Kidney epithelial cell (primary cell): ENCODE results near the gene NEURL4. TPM values are rescaled to one million over a fixed set of nuclear protein-coding genes. Genes with fewer than 3 reads are reported as not detected.
A peak's percentile ranks its signal among the peaks of the same experiment; 100 is the strongest.

Experiments
- DNase-seq: peaks from one replicate; pipeline ENCODE4 v3.0.0-alpha.2; 2010; ENCODE audit warnings: low read depth
- H3K27me3 ChIP-seq: 2 replicates; pipeline ENCODE4 v1.6.0; 2011; ENCODE audit warnings: low read length; ENCODE audit not compliant: control insufficient read depth, insufficient read depth
- H3K36me3 ChIP-seq: 2 replicates; pipeline ENCODE4 v1.5.1; 2011; ENCODE audit warnings: low read length; ENCODE audit not compliant: control insufficient read depth, insufficient read depth
- H3K4me3 ChIP-seq: 2 replicates; pipeline ENCODE4 v1.5.1; 2011; ENCODE audit warnings: low read depth, mild to moderate bottlenecking, control low read depth, low read length
- CTCF ChIP-seq: IDR thresholded peaks from 2 replicates; pipeline ENCODE4 v1.5.1; 2011; ENCODE audit warnings: mild to moderate bottlenecking, moderate library complexity, low read length, control low read depth, inconsistent platforms; ENCODE audit not compliant: insufficient read depth, poor library complexity, severe bottlenecking
- total RNA-seq: library from RNA; depleted of rRNA; stranded (reverse); fragments of >200 nt; gene quantifications from 2 replicates; pipeline ENCODE4 v1.2.3, GENCODE V29; 2015

Gene NEURL4
- total RNA-seq, 1 donor from 2014 or later = 16.3 TPM

- no peak for DNase-seq
- TF ChIP-seq CTCF = peak; percentile 90
- Histone ChIP-seq H3K27me3 (no peaks in the 10 kb centered on the region), H3K4me3 (no peak overlapping the region), H3K36me3 (no peaks in the 10 kb centered on the region)
Measured at GRCh38 chr17:7356072-7356549, 27.0 kb upstream of the NEURL4 start.

- H3K36me3 ChIP-seq = no peaks in the 10 kb centered on the region
- TF ChIP-seq CTCF = no peak
- DNase-seq = no peak
- H3K4me3 ChIP-seq = no peak overlapping the region
- no peaks in the 10 kb centered on the region for H3K27me3 ChIP-seq
Measured at GRCh38 chr17:7355573-7355972, 26.4 kb upstream of the NEURL4 start.

DNA sequence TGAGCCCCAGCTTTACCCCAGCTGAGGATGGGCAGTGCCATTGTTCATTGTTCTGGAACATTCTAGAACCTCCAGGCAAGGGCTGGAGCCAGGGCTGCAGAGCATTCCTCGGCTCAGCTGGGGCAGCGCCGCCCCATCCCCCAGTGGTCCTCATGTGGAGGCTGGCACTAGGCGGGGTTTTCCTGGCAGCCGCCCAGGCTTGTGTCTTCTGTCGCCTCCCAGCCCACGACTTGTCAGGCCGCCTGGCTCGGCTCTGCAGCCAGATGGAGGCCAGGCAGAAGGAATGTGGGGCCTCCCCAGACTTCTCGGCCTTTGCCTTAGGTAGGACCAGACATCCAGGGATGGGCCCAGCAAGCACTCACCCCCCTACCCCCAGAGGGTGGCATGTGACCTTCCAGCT, 25.9 kb upstream of the NEURL4 start, which contains the start of gene TMEM95:
Gene TMEM95, plus strand, starts transcription at position 104 of the 400 bp plus-strand sequence. Its CDS starts 49 bp downstream, at position 153.
- no peak within 1 kb of the TSS for H3K4me3 ChIP-seq

DNA sequence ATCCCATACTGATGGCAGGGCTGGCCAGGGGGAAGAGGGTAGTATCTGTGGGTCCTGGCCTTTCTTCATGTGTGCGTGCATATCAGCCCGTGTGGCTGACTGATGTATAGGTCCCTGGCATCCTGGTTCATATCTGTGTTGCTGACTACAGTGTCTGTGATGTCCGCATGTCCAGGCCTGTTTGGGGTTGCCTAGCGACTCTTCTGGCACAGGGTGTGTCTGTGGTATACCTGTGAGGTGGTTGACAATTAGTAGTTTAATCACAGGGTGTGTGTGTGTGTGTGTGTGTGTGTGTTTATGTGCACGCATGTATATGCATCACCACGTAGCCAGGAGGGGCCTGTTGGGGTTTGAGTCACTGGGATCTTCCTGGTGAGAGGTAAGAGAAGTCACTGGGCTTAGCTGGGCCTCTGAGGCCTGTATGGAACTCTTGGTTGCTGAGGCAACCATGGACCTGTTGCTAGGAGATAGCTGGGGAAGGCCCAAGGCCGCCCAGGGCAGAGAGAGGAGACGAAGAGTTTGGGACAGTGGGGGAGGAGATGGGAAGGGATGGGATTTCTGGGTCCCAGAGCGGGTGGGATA, 25.2 kb upstream of the NEURL4 start:
- no peak overlapping the region for H3K4me3 ChIP-seq
- H3K27me3 ChIP-seq = no peaks in the 10 kb centered on the region
- no peak for TF ChIP-seq CTCF
- no peaks in the 10 kb centered on the region for H3K36me3 ChIP-seq
- no peak for DNase-seq

More for the DNA sequence above, 25.9 kb upstream of the NEURL4 start, which contains the start of gene TMEM95:
- Histone ChIP-seq H3K27me3 (no peaks in the 10 kb centered on the region), H3K36me3 (no peaks in the 10 kb centered on the region)
- no peak for DNase-seq
- no peak for TF ChIP-seq CTCF

- DNase-seq = no peak
- TF ChIP-seq CTCF = no peak
- Histone ChIP-seq H3K27me3 (no peaks in the 10 kb centered on the region), H3K4me3 (peak overlapping the region; percentile 89), H3K36me3 (no peaks in the 10 kb centered on the region)
Measured at GRCh38 chr17:7352910-7353635, 23.9 kb upstream of the NEURL4 start.
